ENCODE data around the gene TIE1. TPM values are rescaled to one million over a fixed set of nuclear protein-coding genes. Genes with fewer than 3 reads are reported as not detected.

TIE1 gene
- total and polyA plus RNA-seq, 2 donors (not counting 3 experiments of a cell fraction or from before 2014, with no cell fraction given) = 531 to 620 TPM

- FAIRE-seq = no peak
- intact Hi-C loops (cut with micrococcal nuclease) = no loop called here
Measured at GRCh38 chr1:43288785-43289706, 11.7 kb upstream of the TIE1 start.

More at GRCh38 chr1:43288785-43289706, 11.7 kb upstream of the TIE1 start:
- H4K20me1 ChIP-seq (replicated peaks; ENCODE audit: control insufficient read depth, extremely low read depth, insufficient read depth, low read length) = no peaks in the 10 kb centered on the region
- no peaks in the 10 kb centered on the region for H3K79me2 ChIP-seq (ENCODE audit: control insufficient read depth, insufficient read depth, low read length)
- no peak overlapping the region for H3K4me3 ChIP-seq (replicated peaks in 1 of 3; ENCODE audit: insufficient read depth in 1 of 3, low read depth in 1 of 3, low read length in 3 of 3)
- BruUV-seq (replicated peaks) = no TSS peak
- H3K27me3 ChIP-seq (ENCODE audit: control insufficient read depth in 2 of 2, insufficient read depth in 2 of 2, low read length in 2 of 2) = peaks cover 2 to 5% of the 10 kb centered on the region in 2 experiments
- POLR2A ChIA-PET = interaction anchor here (0.7 kb wide), 1 partner anchor 12 kb away, joined by 4 read pairs; the partner anchor contains the start of gene TIE1
- dilution Hi-C loops (cut with MboI; ENCODE audit: extremely low pct_ligation_motif_present, low sequenced_read_pairs) = no loop called here
- H2AFZ ChIP-seq (ENCODE audit: low read depth, low read length) = no peak overlapping the region
- H3K4me2 ChIP-seq (ENCODE audit: insufficient read depth, low read length) = no peak overlapping the region
- H3K4me1 ChIP-seq (ENCODE audit: control insufficient read depth, extremely low read depth, insufficient read depth, low read length) = peaks cover 4% of the 10 kb centered on the region
- H3K9me1 ChIP-seq (replicated peaks; ENCODE audit: control insufficient read depth, extremely low read depth, insufficient read depth, low read length) = no peaks in the 10 kb centered on the region
- no peaks in the 10 kb centered on the region for H3K36me3 ChIP-seq (ENCODE audit: control insufficient read depth in 2 of 2, extremely low read depth in 1 of 2, insufficient read depth in 2 of 2, low read length in 2 of 2)
- no peak for DNase-seq (ENCODE audit: low read depth, low spot score)
- no peak for TF ChIP-seq FOS (IDR thresholded peaks at IDR 0.05; ENCODE audit: borderline replicate concordance, insufficient read depth, low read length)
- no peak for TF ChIP-seq EZH2 (IDR thresholded peaks at IDR 0.05; ENCODE audit: borderline replicate concordance, low read depth, low read length, severe bottlenecking)
- TF ChIP-seq MYC (IDR thresholded peaks at IDR 0.05; ENCODE audit: low read depth, low read length) = no peak
- no peak for TF ChIP-seq JUN (IDR thresholded peaks at IDR 0.05; ENCODE audit: borderline replicate concordance, insufficient read depth, insufficient read length, low read depth)
- TF ChIP-seq CTCF (IDR thresholded peaks at IDR 0.05; ENCODE audit: extremely low read depth in 1 of 2, insufficient read depth in 1 of 2, low read depth in 1 of 2, low read length in 2 of 2) = no peak
- CTCF ChIA-PET = interaction anchor here (0.8 to 1.4 kb wide), 5 partner anchors 7 to 125 kb away, joined by 3 to 5 read pairs (median 3); no protein-coding TSS in a partner anchor
- H3K27ac ChIP-seq (ENCODE audit: insufficient read depth, low read depth, low read length) = no peak overlapping the region
- H3K9ac ChIP-seq (replicated peaks; ENCODE audit: extremely low read depth, insufficient read depth, low read length) = no peak overlapping the region
- no peaks in the 10 kb centered on the region for H3K9me3 ChIP-seq (replicated peaks; ENCODE audit: control insufficient read depth, insufficient read depth, low read length)
